Sigmoid colon (tissue), 7 donors: Measurements from ENCODE around the gene THOC6. TPM values are rescaled to one million over a fixed set of nuclear protein-coding genes. Genes with fewer than 3 reads are reported as not detected.
A peak's percentile ranks its signal among the peaks of the same experiment; 100 is the strongest.

Source experiments
- DNase-seq: peaks from one replicate; pipeline ENCODE4 v3.0.0-alpha.2; 2019
- H3K27ac ChIP-seq, 4 donors: fragments of 200-600 bp; sonication (generic); one replicate each; pipeline ENCODE4 v1.5.1; 2016 to 2019; ENCODE audit warnings: mild to moderate bottlenecking in 1 of 4
- H3K27me3 ChIP-seq, 3 donors: fragments of 200-600 bp; sonication (generic); one replicate each; pipeline ENCODE4 v1.5.1; 2019; ENCODE audit warnings: mild to moderate bottlenecking in 1 of 3
- H3K36me3 ChIP-seq, 4 donors: fragments of 200-600 bp; sonication (generic); one replicate each; pipeline ENCODE4 v1.5.1; 2016 to 2019
- H3K4me1 ChIP-seq, 4 donors: fragments of 200-600 bp; sonication (generic); one replicate each; pipeline ENCODE4 v1.5.1; 2017 to 2019
- H3K4me3 ChIP-seq, 4 donors: fragments of 200-600 bp; sonication (generic); one replicate each; pipeline ENCODE4 v1.5.1; 2017 to 2019; ENCODE audit warnings: mild to moderate bottlenecking in 2 of 4, moderate library complexity in 1 of 4
- H3K9me3 ChIP-seq, 4 donors: fragments of 200-600 bp in 3 of 4; sonication (generic) in 3 of 4; one replicate each; pipeline versions ENCODE4 v1.5.1 to v1.6.1; 2013 to 2019
- EP300 ChIP-seq, 4 donors: sonication (generic); formaldehyde crosslinking; IDR thresholded peaks; one replicate each; pipeline ENCODE4 v1.6.1; 2017; ENCODE audit warnings: antibody characterized with exemption in 4 of 4
- POLR2A ChIP-seq, 2 donors: fragments of 450-650 bp; IDR thresholded peaks; one replicate each; pipeline ENCODE4 v1.6.1; 2016; ENCODE audit warnings: antibody characterized with exemption in 2 of 2, mild to moderate bottlenecking in 2 of 2, moderate library complexity in 2 of 2
- POLR2AphosphoS5 ChIP-seq, 4 donors: sonication (generic); formaldehyde crosslinking; IDR thresholded peaks; one replicate each; pipeline ENCODE4 v1.6.1; 2017; ENCODE audit warnings: antibody characterized with exemption in 4 of 4
- WGBS, 2 donors: extraction: QIAGEN DNeasy Blood & Tissue Kit; methylation state at CpG; one replicate each; pipeline ENCODE4 v1.1.7; 2013; 5-methylcytosine and 5-hydroxymethylcytosine counted together
- intact Hi-C: fragments of 100-400 bp; cut with DNase I; formaldehyde crosslinking; loops from one replicate; pipeline ENCODE4 v1.15.1; 2023
- polyA plus RNA-seq, 3 donors: library from polyadenylated mRNA; stranded (reverse); fragments of 200-250 nt; gene quantifications; one replicate each; pipeline ENCODE4 v1.2.3, GENCODE V29; 2013
- total RNA-seq, 4 donors: library from RNA; depleted of rRNA; stranded (reverse); fragments of >200 nt; gene quantifications; one replicate each; pipeline ENCODE4 v1.1.0, GENCODE V29; 2016
- TF ChIP-seq, protein P1 (sequence below), 4 experiments: fragments of 450-650 bp in 3 of 4; fragments of 200-600 bp in 1 of 4; IDR thresholded peaks; one replicate each; pipeline ENCODE4 v1.5.1; 2016 to 2019; ENCODE audit warnings: antibody characterized with exemption in 4 of 4, mild to moderate bottlenecking in 3 of 4, moderate library complexity in 2 of 4
- donor health status: healthy with polysubstance abuse.
- donor health status: Bipolar disorder and iron deficiency.
- donor health status: healthy.

The THOC6 gene
- total and polyA plus RNA-seq, 7 donors, result 8.6 to 35.8 (median 15.8) TPM

DNA sequence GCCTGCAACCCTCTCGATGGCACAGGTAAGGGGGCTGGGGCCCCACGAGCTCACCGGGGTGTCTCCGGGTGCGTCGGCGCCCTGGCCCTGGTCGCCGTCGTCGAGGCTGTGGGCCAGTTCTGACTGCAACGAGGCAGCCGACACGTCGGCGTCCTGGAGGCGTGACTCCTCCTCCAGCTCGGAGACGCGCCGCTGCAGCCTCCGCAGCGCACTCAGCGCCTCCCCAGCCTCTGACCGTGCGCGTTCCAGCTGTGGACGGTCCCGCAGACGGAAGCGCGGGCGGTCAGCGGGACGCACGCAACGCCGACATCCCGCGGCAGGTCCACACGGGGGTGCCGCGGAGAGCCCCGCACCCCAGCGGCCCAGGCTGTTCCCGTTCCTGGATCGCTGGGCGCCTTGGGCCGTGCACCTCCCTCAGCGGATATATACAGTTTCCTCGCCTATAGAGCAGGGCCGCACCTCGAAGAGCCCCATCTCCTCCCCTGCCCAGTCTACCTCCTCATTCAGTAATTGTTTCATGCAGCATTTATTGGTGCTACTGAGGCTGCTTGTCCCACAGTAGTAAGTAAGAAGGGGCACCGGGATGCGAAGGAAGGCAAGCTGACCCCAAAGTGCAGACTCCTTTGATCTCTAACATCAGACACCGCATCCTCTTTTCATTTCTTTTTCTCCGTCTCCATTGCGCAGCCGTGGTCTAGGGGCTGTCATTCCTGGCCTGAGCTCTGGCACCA lies 5.8 kb downstream of the THOC6 start:
- 29 to 74% methylated on average over 59 of the region's 59 CpGs for WGBS, 2 donors
- peaks cover 0 to 31% (median 26%) of the 10 kb centered on the region in 4 donors for H3K4me1 ChIP-seq
- H3K9me3 ChIP-seq, result no peaks in the 10 kb centered on the region
- peak overlapping the region in 2 of 4 donors; percentile 4 to 16 for H3K4me3 ChIP-seq
- peaks cover 0 to 20% (median 15%) of the 10 kb centered on the region in 4 donors for H3K36me3 ChIP-seq
- intact Hi-C loops, result no loop called here
- no peak overlapping the region for H3K27ac ChIP-seq
- peaks cover 24 to 63% (median 51%) of the 10 kb centered on the region in 3 donors for H3K27me3 ChIP-seq
- no peak for TF ChIP-seq EP300 (IDR thresholded peaks at IDR 0.05)
- DNase-seq, result no peak

DNA sequence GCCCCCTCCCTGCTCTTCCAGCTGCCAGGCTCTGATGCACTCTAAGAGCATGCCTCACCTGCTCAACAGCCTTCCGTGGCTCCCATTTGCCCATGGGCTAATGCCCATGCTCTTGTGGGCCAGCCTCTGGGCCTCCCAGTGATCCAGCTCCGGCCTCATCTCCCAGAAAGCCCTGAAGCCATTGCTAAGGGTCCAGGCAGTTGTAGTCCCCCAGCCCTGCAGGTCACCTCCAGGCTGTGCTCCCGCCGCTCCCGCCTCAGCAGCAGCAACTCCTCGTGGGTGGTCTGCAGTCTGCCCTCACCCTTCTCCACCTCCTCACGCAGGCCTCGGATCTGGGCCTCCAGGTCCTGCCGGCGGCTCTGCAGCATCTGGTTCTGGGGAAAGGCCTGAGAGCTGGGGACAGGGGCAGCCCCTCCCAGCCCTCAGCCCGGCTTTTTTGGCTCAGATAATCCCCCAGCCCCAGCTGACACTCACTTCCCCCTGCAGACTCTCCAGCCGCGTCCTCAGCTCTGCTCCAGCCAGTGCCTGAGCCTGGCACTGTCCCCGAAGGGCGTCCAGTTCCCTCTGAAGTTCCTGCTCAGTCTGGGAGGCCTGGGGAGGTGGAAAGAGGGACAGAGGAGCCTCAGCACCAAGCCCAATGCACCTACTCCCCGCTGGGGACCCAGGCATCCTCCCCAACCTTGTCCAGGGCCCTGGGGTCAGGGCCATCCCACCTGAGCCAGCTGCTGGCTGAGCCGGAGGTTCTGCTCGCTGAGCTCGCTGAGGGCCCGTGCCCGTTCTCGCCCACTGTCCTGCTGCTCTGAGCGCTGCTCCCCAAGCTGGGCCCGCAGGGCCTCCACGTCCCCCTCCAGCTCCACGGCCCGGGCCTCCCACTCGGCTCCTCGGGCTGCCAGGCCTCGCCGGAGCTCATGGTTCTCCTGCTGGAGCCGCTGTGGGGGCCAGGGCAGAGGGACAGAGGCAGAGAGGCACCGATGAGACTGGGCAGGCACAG lies 6.7 kb downstream of the THOC6 start:
- H3K36me3 ChIP-seq, result peaks cover 0 to 20% (median 15%) of the 10 kb centered on the region in 4 donors
- no peaks in the 10 kb centered on the region for H3K9me3 ChIP-seq
- 83 to 87% methylated on average over 33 of the region's 33 CpGs for WGBS, 2 donors
- TF ChIP-seq, protein P1, sequence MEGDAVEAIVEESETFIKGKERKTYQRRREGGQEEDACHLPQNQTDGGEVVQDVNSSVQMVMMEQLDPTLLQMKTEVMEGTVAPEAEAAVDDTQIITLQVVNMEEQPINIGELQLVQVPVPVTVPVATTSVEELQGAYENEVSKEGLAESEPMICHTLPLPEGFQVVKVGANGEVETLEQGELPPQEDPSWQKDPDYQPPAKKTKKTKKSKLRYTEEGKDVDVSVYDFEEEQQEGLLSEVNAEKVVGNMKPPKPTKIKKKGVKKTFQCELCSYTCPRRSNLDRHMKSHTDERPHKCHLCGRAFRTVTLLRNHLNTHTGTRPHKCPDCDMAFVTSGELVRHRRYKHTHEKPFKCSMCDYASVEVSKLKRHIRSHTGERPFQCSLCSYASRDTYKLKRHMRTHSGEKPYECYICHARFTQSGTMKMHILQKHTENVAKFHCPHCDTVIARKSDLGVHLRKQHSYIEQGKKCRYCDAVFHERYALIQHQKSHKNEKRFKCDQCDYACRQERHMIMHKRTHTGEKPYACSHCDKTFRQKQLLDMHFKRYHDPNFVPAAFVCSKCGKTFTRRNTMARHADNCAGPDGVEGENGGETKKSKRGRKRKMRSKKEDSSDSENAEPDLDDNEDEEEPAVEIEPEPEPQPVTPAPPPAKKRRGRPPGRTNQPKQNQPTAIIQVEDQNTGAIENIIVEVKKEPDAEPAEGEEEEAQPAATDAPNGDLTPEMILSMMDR (IDR thresholded peaks at IDR 0.05), result no peak
- no peak for TF ChIP-seq POLR2AphosphoS5 (IDR thresholded peaks at IDR 0.05)
- TF ChIP-seq POLR2A (IDR thresholded peaks at IDR 0.05), result no peak
- no peak for TF ChIP-seq EP300 (IDR thresholded peaks at IDR 0.05)
- peaks cover 0 to 23% (median 20%) of the 10 kb centered on the region in 4 donors for H3K4me1 ChIP-seq
- H3K4me3 ChIP-seq, result no peak overlapping the region
- intact Hi-C loops, result no loop called here
- no peak for DNase-seq
- H3K27me3 ChIP-seq, result peaks cover 29 to 72% (median 60%) of the 10 kb centered on the region in 3 donors
- H3K27ac ChIP-seq, result no peak overlapping the region

DNA sequence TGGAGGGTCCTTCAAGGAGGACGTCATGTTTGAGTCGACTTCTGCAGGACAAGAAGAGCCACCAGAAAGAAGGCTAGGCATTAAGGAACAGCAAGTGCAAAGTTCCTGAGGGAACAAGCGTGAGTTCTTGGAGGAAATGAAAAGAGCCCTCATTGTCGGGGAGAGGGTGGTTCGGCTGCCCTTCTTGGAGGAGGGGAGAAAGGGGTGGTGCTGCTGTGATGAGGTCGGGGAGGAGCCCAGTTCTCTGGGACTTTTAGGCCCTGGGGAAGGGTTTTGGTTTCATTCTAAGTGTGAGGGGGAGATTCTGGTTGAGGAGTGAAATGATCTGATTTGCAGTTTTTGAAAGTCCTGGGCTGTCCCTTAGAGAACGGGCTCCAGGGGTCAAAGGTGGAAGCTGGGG lies 8.8 kb downstream of the THOC6 start:
- Histone ChIP-seq H3K9me3 (no peaks in the 10 kb centered on the region), H3K4me1 (peaks cover 0 to 32% (median 28%) of the 10 kb centered on the region in 4 donors), H3K27ac (no peak overlapping the region), H3K36me3 (no peaks in the 10 kb centered on the region), H3K4me3 (no peak overlapping the region), H3K27me3 (peaks cover 46 to 93% (median 81%) of the 10 kb centered on the region in 3 donors)
- intact Hi-C loops, result no loop called here
- WGBS, 2 donors, result 34 to 39% methylated on average over 7 of the region's 7 CpGs
- no peak for TF ChIP-seq POLR2AphosphoS5 (IDR thresholded peaks at IDR 0.05)
- TF ChIP-seq POLR2A (IDR thresholded peaks at IDR 0.05), result no peak
- TF ChIP-seq, protein P1 (IDR thresholded peaks at IDR 0.05), result no peak
- no peak for TF ChIP-seq EP300 (IDR thresholded peaks at IDR 0.05)
- DNase-seq, result no peak

DNA sequence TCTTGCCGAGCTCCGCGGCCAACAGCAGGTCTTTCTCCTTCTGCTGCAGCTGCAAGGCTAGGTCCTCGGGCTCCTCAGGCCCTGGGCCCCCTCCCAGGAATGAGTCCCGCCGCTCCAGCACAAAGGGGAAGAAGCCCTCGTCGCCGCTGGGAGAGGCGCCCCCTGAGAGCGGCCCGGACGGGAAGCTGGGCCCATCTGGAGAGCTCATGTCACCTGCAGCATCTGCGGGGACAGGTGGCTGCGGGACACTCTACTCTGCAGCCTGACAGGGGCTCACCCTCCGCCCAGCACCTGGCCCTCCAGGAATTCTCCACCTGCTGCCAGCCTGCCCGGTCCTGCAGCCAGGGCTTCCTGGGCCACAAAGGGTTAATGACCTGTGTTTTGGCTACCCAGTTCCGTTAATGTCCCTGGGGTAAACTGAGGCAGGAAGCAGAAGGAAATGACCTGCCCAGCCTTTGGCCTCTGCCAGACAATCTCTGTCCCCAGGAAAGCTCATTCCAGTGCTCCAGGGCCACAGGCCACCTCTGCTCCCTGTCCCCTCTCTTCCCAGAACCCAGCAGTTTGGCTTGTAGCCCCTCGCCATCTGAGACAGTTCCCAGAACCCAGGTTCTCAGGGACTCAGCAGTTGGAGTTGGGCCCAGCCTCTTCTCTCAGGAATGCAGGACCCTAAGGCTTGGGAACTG lies 11.6 kb downstream of the THOC6 start:
- H3K36me3 ChIP-seq, result no peaks in the 10 kb centered on the region
- intact Hi-C loops, result no loop called here
- H3K27ac ChIP-seq, result no peak overlapping the region
- H3K4me1 ChIP-seq, result peaks cover 0 to 11% (median 7%) of the 10 kb centered on the region in 4 donors
- TF ChIP-seq POLR2AphosphoS5 (IDR thresholded peaks at IDR 0.05) (no peak), POLR2A (IDR thresholded peaks at IDR 0.05) (no peak), EP300 (IDR thresholded peaks at IDR 0.05) (no peak)
- TF ChIP-seq, protein P1 (IDR thresholded peaks at IDR 0.05), result no peak
- H3K4me3 ChIP-seq, result no peak overlapping the region
- DNase-seq, result no peak
- H3K27me3 ChIP-seq, result peaks cover 45 to 100% (median 86%) of the 10 kb centered on the region in 3 donors
- no peaks in the 10 kb centered on the region for H3K9me3 ChIP-seq
- 39 to 68% methylated on average over 19 of the region's 19 CpGs for WGBS, 2 donors
